GM13977 (cell line): ENCODE results near the gene GNAO1.

Experiments
- DNase-seq: peaks from one replicate; pipeline ENCODE4 v3.0.0; 2012; ENCODE audit warnings: low spot score
- in situ Hi-C: fragments of 300-500 bp; cut with MboI; formaldehyde crosslinking; loops from one replicate; pipeline ENCODE4 v1.12.0; 2022; ENCODE audit warnings: low sequenced_read_pairs, low pct_unique_long_range_greater_than_20kb, mixed read lengths, inconsistent platforms; ENCODE audit not compliant: unreplicated experiment
- TF ChIP-seq, protein P1 (sequence below): IDR thresholded peaks from 2 replicates; pipeline ENCODE4 v1.5.1; 2012; ENCODE audit warnings: mild to moderate bottlenecking, control low read depth; ENCODE audit not compliant: insufficient read depth; ENCODE audit errors: extremely low read depth, missing control alignments

Gene GNAO1

GRCh38 chr16:56233795-56234566 lies 42.7 kb downstream of the GNAO1 start:
- TF ChIP-seq, protein P1, sequence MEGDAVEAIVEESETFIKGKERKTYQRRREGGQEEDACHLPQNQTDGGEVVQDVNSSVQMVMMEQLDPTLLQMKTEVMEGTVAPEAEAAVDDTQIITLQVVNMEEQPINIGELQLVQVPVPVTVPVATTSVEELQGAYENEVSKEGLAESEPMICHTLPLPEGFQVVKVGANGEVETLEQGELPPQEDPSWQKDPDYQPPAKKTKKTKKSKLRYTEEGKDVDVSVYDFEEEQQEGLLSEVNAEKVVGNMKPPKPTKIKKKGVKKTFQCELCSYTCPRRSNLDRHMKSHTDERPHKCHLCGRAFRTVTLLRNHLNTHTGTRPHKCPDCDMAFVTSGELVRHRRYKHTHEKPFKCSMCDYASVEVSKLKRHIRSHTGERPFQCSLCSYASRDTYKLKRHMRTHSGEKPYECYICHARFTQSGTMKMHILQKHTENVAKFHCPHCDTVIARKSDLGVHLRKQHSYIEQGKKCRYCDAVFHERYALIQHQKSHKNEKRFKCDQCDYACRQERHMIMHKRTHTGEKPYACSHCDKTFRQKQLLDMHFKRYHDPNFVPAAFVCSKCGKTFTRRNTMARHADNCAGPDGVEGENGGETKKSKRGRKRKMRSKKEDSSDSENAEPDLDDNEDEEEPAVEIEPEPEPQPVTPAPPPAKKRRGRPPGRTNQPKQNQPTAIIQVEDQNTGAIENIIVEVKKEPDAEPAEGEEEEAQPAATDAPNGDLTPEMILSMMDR = no peak
- no peak for DNase-seq
- in situ Hi-C loops = no loop called here

DNA sequence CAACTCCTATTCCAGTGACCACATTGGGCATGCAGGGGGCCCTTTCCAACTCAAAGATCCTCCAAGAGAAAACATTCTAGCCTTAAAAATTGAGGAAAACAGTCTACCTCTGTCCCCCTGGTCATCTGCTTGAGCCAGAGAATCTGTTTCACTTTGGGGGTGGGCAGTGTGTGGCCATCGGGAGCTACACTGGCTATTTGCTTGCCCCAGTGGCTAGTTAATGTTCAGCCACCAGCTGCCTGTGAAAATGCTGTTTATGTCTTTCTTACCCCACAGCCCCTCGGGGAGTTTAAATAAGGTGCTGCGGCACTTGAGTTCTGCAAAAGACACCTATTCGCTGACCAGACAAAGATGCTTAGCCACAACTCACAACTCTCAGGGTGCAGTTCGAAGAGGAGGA lies 43.4 kb downstream of the GNAO1 start:
- TF ChIP-seq, protein P1 = no peak
- in situ Hi-C loops = no loop called here
- no peak for DNase-seq

- no peak for DNase-seq
- in situ Hi-C loops = no loop called here
- TF ChIP-seq, protein P1 = no peak
Measured at GRCh38 chr16:56237451-56237930, 46.2 kb downstream of the GNAO1 start.

GRCh38 chr16:56238188-56238587 lies 46.9 kb downstream of the GNAO1 start:
- in situ Hi-C loops = no loop called here
- no peak for DNase-seq
- TF ChIP-seq, protein P1 = no peak

GRCh38 chr16:56241596-56241995 lies 50.3 kb downstream of the GNAO1 start:
- DNase-seq = no peak
- in situ Hi-C loops = no loop called here
- TF ChIP-seq, protein P1 = no peak

GRCh38 chr16:56242740-56243139 lies 51.5 kb downstream of the GNAO1 start:
- TF ChIP-seq, protein P1 = no peak
- no peak for DNase-seq
- in situ Hi-C loops = no loop called here
